SK-N-SH (cell line): ENCODE measurements around the gene E2F3. TPM values are rescaled to one million over a fixed set of nuclear protein-coding genes. Genes with fewer than 3 reads are reported as not detected.

Experiments
- CTCF ChIA-PET: fragments of 300-600, 350-600 bp; formaldehyde crosslinking; extraction: SDS; loops from one replicate; lab custom pipeline; 2021; lab: Yijun Ruan, JAX
- POLR2A ChIA-PET: fragments of 350-600 bp; sonication (Branson Sonifier 250); formaldehyde crosslinking; extraction: SDS; loops from one replicate; lab custom pipeline; 2020; ENCODE audit warnings: antibody characterized with exemption, inconsistent platforms; lab: Yijun Ruan, JAX
- DNase-seq: peaks from one replicate; pipeline ENCODE4 v3.0.0; 2012
- H2AFZ ChIP-seq: fragments of 200-600 bp; sonication (generic); 2 replicates; pipeline ENCODE4 v1.8.1; 2016; ENCODE audit warnings: antibody characterized with exemption, mild to moderate bottlenecking, low read depth
- H3F3A ChIP-seq: fragments of 200-600 bp; sonication (generic); replicated peaks from 2 replicates; pipeline ENCODE3; 2016; ENCODE audit warnings: antibody characterized with exemption, mild to moderate bottlenecking; ENCODE audit not compliant: insufficient read depth
- H3K27ac ChIP-seq, 2 experiments: fragments of 200-500 bp in 1 of 2; fragments of 200-600 bp in 1 of 2; sonication (Bioruptor generic) in 1 of 2; sonication (generic), shearing (Covaris generic) in 1 of 2; 2 replicates each; pipeline versions ENCODE4 v1.5.1 to v1.6.1; 2014 to 2016; ENCODE audit warnings: low read depth in 2 of 2, inconsistent platforms in 1 of 2, low read length in 1 of 2, mild to moderate bottlenecking in 1 of 2, mixed read lengths in 1 of 2
- H3K27me3 ChIP-seq: fragments of 200-600 bp; sonication (generic), shearing (Covaris generic); 2 replicates; pipeline ENCODE4 v1.6.1; 2016; ENCODE audit warnings: mixed run types; ENCODE audit not compliant: insufficient read depth
- H3K36me3 ChIP-seq, 2 experiments: fragments of 200-500 bp in 1 of 2; fragments of 200-600 bp in 1 of 2; sonication (Bioruptor generic) in 1 of 2; sonication (generic) in 1 of 2; replicated peaks in 1 of 2; 2 replicates each; pipeline versions ENCODE3 to v1.5.1; 2014 to 2016; ENCODE audit warnings: low read length in 1 of 2, mild to moderate bottlenecking in 1 of 2; ENCODE audit not compliant: insufficient read depth in 2 of 2, control insufficient read depth in 1 of 2
- H3K4me1 ChIP-seq, 2 experiments: fragments of 200-500 bp in 1 of 2; fragments of 200-600 bp in 1 of 2; sonication (Bioruptor generic) in 1 of 2; sonication (generic), shearing (Covaris generic) in 1 of 2; 2 replicates each; pipeline versions ENCODE4 v1.5.1 to v1.6.1; 2014 to 2016; ENCODE audit warnings: low read depth in 1 of 2, low read length in 1 of 2, mixed run types in 1 of 2; ENCODE audit not compliant: insufficient read depth in 2 of 2, control insufficient read depth in 1 of 2
- H3K4me2 ChIP-seq: fragments of 200-600 bp; sonication (generic), shearing (Covaris generic); 2 replicates; pipeline ENCODE4 v1.6.1; 2017; ENCODE audit warnings: mixed run types
- H3K4me3 ChIP-seq, 2 experiments: fragments of 200-500 bp in 1 of 2; fragments of 200-600 bp in 1 of 2; sonication (Bioruptor generic) in 1 of 2; sonication (generic), shearing (Covaris generic) in 1 of 2; 2 replicates each; pipeline versions ENCODE4 v1.5.1 to v1.8.1; 2014 to 2016; ENCODE audit warnings: low read depth in 2 of 2, inconsistent platforms in 1 of 2, low read length in 1 of 2, mild to moderate bottlenecking in 1 of 2, mixed read lengths in 1 of 2, moderate library complexity in 1 of 2
- H3K79me2 ChIP-seq: fragments of 200-600 bp; sonication (generic); 2 replicates; pipeline ENCODE4 v1.8.1; 2017; ENCODE audit warnings: mild to moderate bottlenecking; ENCODE audit not compliant: insufficient read depth
- H3K9ac ChIP-seq: fragments of 200-600 bp; sonication (generic); 2 replicates; pipeline ENCODE4 v1.6.1; 2017; ENCODE audit warnings: mixed run types
- H3K9me2 ChIP-seq: fragments of 200-600 bp; sonication (generic); 2 replicates; pipeline ENCODE4 v1.6.1; 2017; ENCODE audit warnings: mixed run types
- H3K9me3 ChIP-seq: fragments of 200-600 bp; sonication (generic); 2 replicates; pipeline ENCODE4 v1.6.1; 2017; ENCODE audit warnings: mixed run types, mild to moderate bottlenecking, moderate library complexity
- H4K20me1 ChIP-seq: fragments of 200-600 bp; sonication (generic); 2 replicates; pipeline ENCODE4 v1.6.1; 2017; ENCODE audit warnings: mild to moderate bottlenecking, mixed run types; ENCODE audit not compliant: insufficient read depth
- ELF1 ChIP-seq: IDR thresholded peaks from 2 replicates; pipeline ENCODE4 v1.4.0; 2012
- EP300 ChIP-seq, 2 experiments: IDR thresholded peaks; 2 replicates each; pipeline versions ENCODE4 v1.4.0 to v1.6.1; 2012; ENCODE audit warnings: borderline replicate concordance in 1 of 2, low read depth in 1 of 2, low read length in 1 of 2
- EZH2phosphoT487 ChIP-seq: fragments of 200-600 bp; sonication (generic); IDR thresholded peaks from 2 replicates; pipeline ENCODE4 v1.6.1; 2017; ENCODE audit warnings: low read depth, mixed run types, mild to moderate bottlenecking, antibody characterized with exemption, moderate library complexity, borderline replicate concordance
- FOSL2 ChIP-seq: IDR thresholded peaks from 2 replicates; pipeline ENCODE4 v1.4.0; 2012; ENCODE audit warnings: low read depth, mild to moderate bottlenecking, moderate library complexity, borderline replicate concordance
- FOXJ3 ChIP-seq: sonication (generic); formaldehyde crosslinking; IDR thresholded peaks from 2 replicates; pipeline ENCODE4 v1.5.1; 2020; ENCODE audit warnings: mild to moderate bottlenecking, missing genetic modification reagents
- FOXM1 ChIP-seq: IDR thresholded peaks from 2 replicates; pipeline ENCODE4 v1.4.0; 2012; ENCODE audit warnings: low read depth, mild to moderate bottlenecking
- GABPA ChIP-seq: IDR thresholded peaks from 2 replicates; pipeline ENCODE4 v1.4.0; 2012; ENCODE audit warnings: low read depth, mild to moderate bottlenecking
- GATA2 ChIP-seq: sonication (generic); formaldehyde crosslinking; IDR thresholded peaks from 2 replicates; pipeline ENCODE4 v1.5.0; 2020; ENCODE audit warnings: mild to moderate bottlenecking, missing genetic modification reagents
- JUND ChIP-seq: IDR thresholded peaks from 2 replicates; pipeline ENCODE4 v1.4.0; 2012
- MEF2A ChIP-seq: IDR thresholded peaks from 2 replicates; pipeline ENCODE4 v1.4.0; 2012; ENCODE audit warnings: low read depth, borderline replicate concordance
- MXI1 ChIP-seq: IDR thresholded peaks from 2 replicates; pipeline ENCODE4 v1.6.1; 2012; ENCODE audit warnings: mild to moderate bottlenecking, low read depth, low read length, improper control_type of control experiment
- NFIC ChIP-seq: IDR thresholded peaks from 2 replicates; pipeline ENCODE4 v1.4.0; 2012; ENCODE audit warnings: borderline replicate concordance
- NRF1 ChIP-seq: IDR thresholded peaks from 2 replicates; pipeline ENCODE4 v1.6.1; 2012; ENCODE audit warnings: low read depth, mild to moderate bottlenecking, low read length
- RAD21 ChIP-seq: IDR thresholded peaks from 2 replicates; pipeline ENCODE4 v1.6.1; 2012; ENCODE audit warnings: mild to moderate bottlenecking, low read length
- RFX5 ChIP-seq: IDR thresholded peaks from 2 replicates; pipeline ENCODE4 v1.6.1; 2012; ENCODE audit warnings: mild to moderate bottlenecking, improper control_type of control experiment, low read length
- RXRA ChIP-seq: IDR thresholded peaks from 2 replicates; pipeline ENCODE4 v1.4.0; 2012; ENCODE audit warnings: low read depth, mild to moderate bottlenecking, borderline replicate concordance
- SIN3A ChIP-seq: IDR thresholded peaks from 2 replicates; pipeline ENCODE4 v1.6.1; 2012; ENCODE audit warnings: low read depth, mild to moderate bottlenecking, low read length, moderate library complexity, borderline replicate concordance
- SMC3 ChIP-seq: IDR thresholded peaks from 2 replicates; pipeline ENCODE4 v1.6.1; 2012; ENCODE audit warnings: low read depth, low read length, improper control_type of control experiment
- TAF1 ChIP-seq: IDR thresholded peaks from 2 replicates; pipeline ENCODE4 v1.6.1; 2012; ENCODE audit warnings: low read depth, mild to moderate bottlenecking, low read length, moderate library complexity, borderline replicate concordance
- TEAD4 ChIP-seq: IDR thresholded peaks from 2 replicates; pipeline ENCODE4 v1.4.0; 2012; ENCODE audit warnings: mild to moderate bottlenecking, borderline replicate concordance; ENCODE audit not compliant: insufficient read depth
- USF1 ChIP-seq: IDR thresholded peaks from 2 replicates; pipeline ENCODE4 v1.4.0; 2012; ENCODE audit warnings: low read depth, borderline replicate concordance
- YY1 ChIP-seq: IDR thresholded peaks from 2 replicates; pipeline ENCODE4 v1.4.0; 2012; ENCODE audit warnings: low read depth, mild to moderate bottlenecking
- ZBTB33 ChIP-seq: IDR thresholded peaks from 2 replicates; pipeline ENCODE4 v1.4.0; 2012; ENCODE audit warnings: low read depth, borderline replicate concordance
- WGBS: methylation state at CpG from one replicate; pipeline ENCODE4 v1.1.6; 2017; ENCODE audit warnings: low lambda C conversion rate; 5-methylcytosine and 5-hydroxymethylcytosine counted together
- polyA plus RNA-seq, 3 experiments: library from polyadenylated mRNA; depleted of rRNA; stranded (reverse); fragments of >200 nt; gene quantifications; 2 replicates each; pipeline ENCODE4 v1.2.3, GENCODE V29; 2012
- TF ChIP-seq, protein P1 (sequence below): fragments of 150-350 bp; IDR thresholded peaks from 2 replicates; pipeline ENCODE4 v1.6.1; 2017; ENCODE audit warnings: antibody characterized with exemption, low read length, low read depth, borderline replicate concordance
- TF ChIP-seq, protein P2 (sequence below): IDR thresholded peaks from 2 replicates; pipeline ENCODE4 v1.6.1; 2012; ENCODE audit warnings: mild to moderate bottlenecking, low read depth, low read length, moderate library complexity

Gene E2F3
- polyA plus RNA-seq, 1 of the 3 experiments (the other 2 are of a cell fraction), result 12.7 TPM

- H3K9me3 ChIP-seq, result no peaks in the 10 kb centered on the region
- no peaks in the 10 kb centered on the region for H4K20me1 ChIP-seq
- H3F3A ChIP-seq, result no peaks in the 10 kb centered on the region
- POLR2A ChIA-PET, result interaction anchor here (0.6 kb wide), 1 partner anchor 215 kb away, joined by 3 read pairs; no protein-coding TSS in a partner anchor
- peaks cover 4 to 5% of the 10 kb centered on the region in 2 experiments; a peak in 3 of 4 replicates for H3K4me1 ChIP-seq
- H3K9ac ChIP-seq, result peak within 1 kb of the TSS; percentile 78
- H3K79me2 ChIP-seq, result peaks cover 41% of the 10 kb centered on the region
- CTCF ChIA-PET, result interaction anchor here (1.6 to 1.8 kb wide), 2 partner anchors 130 to 134 kb away, joined by 4 to 10 read pairs; no protein-coding TSS in a partner anchor
- 2% methylated on average over 30 of the region's 31 CpGs for WGBS
- peak within 1 kb of the TSS; percentile 98 for H2AFZ ChIP-seq
- no peaks in the 10 kb centered on the region for H3K27me3 ChIP-seq
- H3K4me2 ChIP-seq, result peak within 1 kb of the TSS; percentile 75
- no peaks in the 10 kb centered on the region for H3K9me2 ChIP-seq
- peaks cover 5 to 6% of the 10 kb centered on the region in 2 experiments for H3K36me3 ChIP-seq
- H3K27ac ChIP-seq, result peak within 1 kb of the TSS; percentile 75 to 88
- peak within 1 kb of the TSS; percentile 75 to 79 for H3K4me3 ChIP-seq
- peak; percentile 69 for DNase-seq
- TF ChIP-seq GABPA (peak; percentile 58; the same call in 1 of the 2 replicates), TAF1 (peak; percentile 85), EP300 (IDR thresholded peaks at IDR 0.05; ENCODE audit: borderline replicate concordance in 1 of 2, low read depth in 1 of 2, low read length in 1 of 2) (no peak; a peak in 1 of 4 replicates), SIN3A (peak; percentile 85), MXI1 (peak; percentile 46; the same call in 1 of the 2 replicates), FOSL2 (peak; percentile 27; the same call in 1 of the 2 replicates), JUND (0 out of 2 replicates have a peak, but pooled peaks have one; percentile 3), RAD21 (no peak), MEF2A (no peak), NRF1 (peak; percentile 78), SMC3 (no peak), RXRA (no peak), ZBTB33 (0 out of 2 replicates have a peak, but pooled peaks have one; percentile 59), GATA2 (no peak), YY1 (peak; percentile 98), TEAD4 (no peak), RFX5 (no peak), FOXM1 (no peak), USF1 (no peak), NFIC (no peak), EZH2phosphoT487 (no peak), FOXJ3 (CRISPR knock-in tag) (no peak), ELF1 (peak; percentile 92)
- TF ChIP-seq, protein P1, sequence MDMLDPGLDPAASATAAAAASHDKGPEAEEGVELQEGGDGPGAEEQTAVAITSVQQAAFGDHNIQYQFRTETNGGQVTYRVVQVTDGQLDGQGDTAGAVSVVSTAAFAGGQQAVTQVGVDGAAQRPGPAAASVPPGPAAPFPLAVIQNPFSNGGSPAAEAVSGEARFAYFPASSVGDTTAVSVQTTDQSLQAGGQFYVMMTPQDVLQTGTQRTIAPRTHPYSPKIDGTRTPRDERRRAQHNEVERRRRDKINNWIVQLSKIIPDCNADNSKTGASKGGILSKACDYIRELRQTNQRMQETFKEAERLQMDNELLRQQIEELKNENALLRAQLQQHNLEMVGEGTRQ, result no peak
- TF ChIP-seq, protein P2, sequence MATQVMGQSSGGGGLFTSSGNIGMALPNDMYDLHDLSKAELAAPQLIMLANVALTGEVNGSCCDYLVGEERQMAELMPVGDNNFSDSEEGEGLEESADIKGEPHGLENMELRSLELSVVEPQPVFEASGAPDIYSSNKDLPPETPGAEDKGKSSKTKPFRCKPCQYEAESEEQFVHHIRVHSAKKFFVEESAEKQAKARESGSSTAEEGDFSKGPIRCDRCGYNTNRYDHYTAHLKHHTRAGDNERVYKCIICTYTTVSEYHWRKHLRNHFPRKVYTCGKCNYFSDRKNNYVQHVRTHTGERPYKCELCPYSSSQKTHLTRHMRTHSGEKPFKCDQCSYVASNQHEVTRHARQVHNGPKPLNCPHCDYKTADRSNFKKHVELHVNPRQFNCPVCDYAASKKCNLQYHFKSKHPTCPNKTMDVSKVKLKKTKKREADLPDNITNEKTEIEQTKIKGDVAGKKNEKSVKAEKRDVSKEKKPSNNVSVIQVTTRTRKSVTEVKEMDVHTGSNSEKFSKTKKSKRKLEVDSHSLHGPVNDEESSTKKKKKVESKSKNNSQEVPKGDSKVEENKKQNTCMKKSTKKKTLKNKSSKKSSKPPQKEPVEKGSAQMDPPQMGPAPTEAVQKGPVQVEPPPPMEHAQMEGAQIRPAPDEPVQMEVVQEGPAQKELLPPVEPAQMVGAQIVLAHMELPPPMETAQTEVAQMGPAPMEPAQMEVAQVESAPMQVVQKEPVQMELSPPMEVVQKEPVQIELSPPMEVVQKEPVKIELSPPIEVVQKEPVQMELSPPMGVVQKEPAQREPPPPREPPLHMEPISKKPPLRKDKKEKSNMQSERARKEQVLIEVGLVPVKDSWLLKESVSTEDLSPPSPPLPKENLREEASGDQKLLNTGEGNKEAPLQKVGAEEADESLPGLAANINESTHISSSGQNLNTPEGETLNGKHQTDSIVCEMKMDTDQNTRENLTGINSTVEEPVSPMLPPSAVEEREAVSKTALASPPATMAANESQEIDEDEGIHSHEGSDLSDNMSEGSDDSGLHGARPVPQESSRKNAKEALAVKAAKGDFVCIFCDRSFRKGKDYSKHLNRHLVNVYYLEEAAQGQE, result peak; percentile 58; the same call in 1 of the 2 replicates
Measured at GRCh38 chr6:20534295-20535262, 132.9 kb downstream of the E2F3 start, which contains the start of gene CDKAL1. TSS of gene CDKAL1 (plus strand) at chr6:20534457. CDS start at chr6:20546351, 11,894 bp downstream.
